Liver (tissue), 3 donors: Measurements from ENCODE around the gene PCBD1.

ENCODE experiments used
- CTCF ChIP-seq: fragments of 150-350 bp; IDR thresholded peaks from 2 replicates; pipeline ENCODE4 v1.5.1; 2017; ENCODE audit warnings: improper control_type of control experiment, low read depth, low read length; ENCODE audit not compliant: missing input control
- EGR1 ChIP-seq, 2 donors: IDR thresholded peaks; 2 replicates each; pipeline ENCODE4 v1.6.1; 2016 to 2018; ENCODE audit warnings: antibody characterized with exemption in 2 of 2, low read depth in 2 of 2
- GABPA ChIP-seq, 2 donors: IDR thresholded peaks in 1 of 2; conservative IDR thresholded peaks in 1 of 2; 2 replicates each; pipeline ENCODE4 v1.6.1; 2016; ENCODE audit warnings: antibody characterized with exemption in 2 of 2, mild to moderate bottlenecking in 1 of 2, moderate library complexity in 1 of 2
- HNF4G ChIP-seq: IDR thresholded peaks from 2 replicates; pipeline ENCODE4 v1.6.1; 2016; ENCODE audit warnings: antibody characterized with exemption
- SP1 ChIP-seq: IDR thresholded peaks from 2 replicates; pipeline ENCODE4 v1.6.1; 2018; ENCODE audit warnings: antibody characterized with exemption, mild to moderate bottlenecking
- TAF1 ChIP-seq: conservative IDR thresholded peaks from 2 replicates; pipeline ENCODE4 v1.6.1; 2016; ENCODE audit warnings: antibody characterized with exemption, mild to moderate bottlenecking
- YY1 ChIP-seq: IDR thresholded peaks from 2 replicates; pipeline ENCODE4 v1.6.1; 2016; ENCODE audit warnings: antibody characterized with exemption, mild to moderate bottlenecking
- TF ChIP-seq, protein P1 (sequence below): IDR thresholded peaks from 2 replicates; pipeline ENCODE4 v1.6.1; 2016; ENCODE audit warnings: antibody characterized with exemption
- TF ChIP-seq, protein P2 (sequence below): IDR thresholded peaks from 2 replicates; pipeline ENCODE4 v1.6.1; 2016; ENCODE audit warnings: antibody characterized with exemption
- TF ChIP-seq, protein P3 (sequence below): IDR thresholded peaks from 2 replicates; pipeline ENCODE4 v1.6.1; 2016; ENCODE audit warnings: antibody characterized with exemption, mild to moderate bottlenecking
- donor health status: healthy.
- donor health status: healthy.

DNA sequence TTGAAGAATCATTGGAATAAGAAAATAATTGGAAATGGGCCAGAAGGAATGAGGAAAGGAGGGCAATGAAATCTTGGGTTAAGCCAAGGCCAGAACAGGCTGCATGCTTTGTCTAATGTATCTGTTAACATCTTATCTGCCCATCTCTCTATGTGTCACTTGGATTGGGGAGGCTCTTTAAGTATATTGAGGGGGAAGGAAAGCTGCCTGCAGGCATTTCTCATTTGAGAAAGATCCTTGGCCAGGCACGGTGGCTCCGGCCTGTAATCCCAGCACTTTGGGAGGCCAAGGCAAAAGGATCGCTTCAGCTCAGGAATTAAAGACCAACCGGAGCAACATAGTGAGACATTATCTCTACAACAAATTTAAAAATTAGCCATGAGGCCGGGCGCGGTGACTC, 14.3 kb downstream of the PCBD1 start:
- no peak for TF ChIP-seq CTCF
- TF ChIP-seq, protein P1, sequence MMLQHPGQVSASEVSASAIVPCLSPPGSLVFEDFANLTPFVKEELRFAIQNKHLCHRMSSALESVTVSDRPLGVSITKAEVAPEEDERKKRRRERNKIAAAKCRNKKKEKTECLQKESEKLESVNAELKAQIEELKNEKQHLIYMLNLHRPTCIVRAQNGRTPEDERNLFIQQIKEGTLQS: no peak
- TF ChIP-seq YY1: no peak
- no peak for TF ChIP-seq TAF1
- TF ChIP-seq GABPA (IDR thresholded peaks at IDR 0.05 in 1 of 2, conservative IDR thresholded peaks at IDR 0.05 in 1 of 2): no peak
- no peak for TF ChIP-seq SP1
- no peak for TF ChIP-seq HNF4G
- TF ChIP-seq, protein P2, sequence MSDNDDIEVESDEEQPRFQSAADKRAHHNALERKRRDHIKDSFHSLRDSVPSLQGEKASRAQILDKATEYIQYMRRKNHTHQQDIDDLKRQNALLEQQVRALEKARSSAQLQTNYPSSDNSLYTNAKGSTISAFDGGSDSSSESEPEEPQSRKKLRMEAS: no peak
- TF ChIP-seq EGR1 (IDR thresholded peaks at IDR 0.05; ENCODE audit: low read depth in 2 of 2): no peak
- TF ChIP-seq, protein P3, sequence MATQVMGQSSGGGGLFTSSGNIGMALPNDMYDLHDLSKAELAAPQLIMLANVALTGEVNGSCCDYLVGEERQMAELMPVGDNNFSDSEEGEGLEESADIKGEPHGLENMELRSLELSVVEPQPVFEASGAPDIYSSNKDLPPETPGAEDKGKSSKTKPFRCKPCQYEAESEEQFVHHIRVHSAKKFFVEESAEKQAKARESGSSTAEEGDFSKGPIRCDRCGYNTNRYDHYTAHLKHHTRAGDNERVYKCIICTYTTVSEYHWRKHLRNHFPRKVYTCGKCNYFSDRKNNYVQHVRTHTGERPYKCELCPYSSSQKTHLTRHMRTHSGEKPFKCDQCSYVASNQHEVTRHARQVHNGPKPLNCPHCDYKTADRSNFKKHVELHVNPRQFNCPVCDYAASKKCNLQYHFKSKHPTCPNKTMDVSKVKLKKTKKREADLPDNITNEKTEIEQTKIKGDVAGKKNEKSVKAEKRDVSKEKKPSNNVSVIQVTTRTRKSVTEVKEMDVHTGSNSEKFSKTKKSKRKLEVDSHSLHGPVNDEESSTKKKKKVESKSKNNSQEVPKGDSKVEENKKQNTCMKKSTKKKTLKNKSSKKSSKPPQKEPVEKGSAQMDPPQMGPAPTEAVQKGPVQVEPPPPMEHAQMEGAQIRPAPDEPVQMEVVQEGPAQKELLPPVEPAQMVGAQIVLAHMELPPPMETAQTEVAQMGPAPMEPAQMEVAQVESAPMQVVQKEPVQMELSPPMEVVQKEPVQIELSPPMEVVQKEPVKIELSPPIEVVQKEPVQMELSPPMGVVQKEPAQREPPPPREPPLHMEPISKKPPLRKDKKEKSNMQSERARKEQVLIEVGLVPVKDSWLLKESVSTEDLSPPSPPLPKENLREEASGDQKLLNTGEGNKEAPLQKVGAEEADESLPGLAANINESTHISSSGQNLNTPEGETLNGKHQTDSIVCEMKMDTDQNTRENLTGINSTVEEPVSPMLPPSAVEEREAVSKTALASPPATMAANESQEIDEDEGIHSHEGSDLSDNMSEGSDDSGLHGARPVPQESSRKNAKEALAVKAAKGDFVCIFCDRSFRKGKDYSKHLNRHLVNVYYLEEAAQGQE: no peak
